SH-SY5Y (cell line): Measurements from ENCODE around the gene PTPRM.

Experiments used
- GATA2 ChIP-seq: IDR thresholded peaks from 2 replicates; pipeline ENCODE4 v1.6.1; 2011; ENCODE audit warnings: mild to moderate bottlenecking, low read depth, low read length
- GATA3 ChIP-seq: IDR thresholded peaks from 2 replicates; pipeline ENCODE4 v1.6.1; 2011; ENCODE audit warnings: low read depth, mild to moderate bottlenecking, low read length, moderate library complexity

PTPRM gene

DNA sequence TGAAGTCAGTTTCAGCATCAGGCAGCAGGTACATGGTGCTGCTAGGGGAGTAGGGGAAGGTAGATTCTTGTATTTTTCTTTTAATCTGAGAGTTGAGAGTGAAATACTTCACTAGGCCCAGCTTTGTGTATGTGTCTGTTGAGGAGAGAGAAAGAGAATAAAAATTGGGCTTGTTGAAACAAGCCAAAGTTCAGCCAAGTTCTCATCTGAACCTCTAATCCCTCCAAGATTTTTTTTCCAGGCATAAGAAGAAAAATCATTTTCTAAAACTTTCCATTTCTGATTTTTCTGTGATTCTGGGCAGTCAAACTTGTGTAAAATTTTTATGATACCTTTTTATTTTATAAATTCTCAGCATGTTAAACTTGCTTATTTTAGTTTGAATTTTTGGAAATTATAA lies 55.6 kb downstream of the PTPRM start:
- TF ChIP-seq GATA2 = no peak
- TF ChIP-seq GATA3 = no peak

DNA sequence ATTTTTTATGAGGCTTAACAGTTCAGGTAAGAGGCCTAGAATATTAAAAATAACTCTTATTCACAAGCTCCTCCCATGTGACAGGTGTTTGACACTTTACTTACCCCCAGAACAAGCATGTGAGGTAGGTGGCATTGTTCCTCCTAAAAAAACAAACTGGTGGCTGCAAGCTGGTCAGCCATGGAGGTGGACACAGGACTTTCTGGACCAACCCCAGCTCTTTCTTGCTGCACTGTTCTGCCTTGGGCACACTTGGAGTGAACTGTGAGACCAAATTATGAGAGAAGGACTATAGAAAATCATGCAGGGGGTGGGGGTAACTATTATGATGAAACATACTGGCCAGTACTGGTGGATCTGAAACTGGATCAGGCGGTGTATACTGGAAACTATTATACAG lies 56.6 kb downstream of the PTPRM start:
- TF ChIP-seq GATA3 = no peak
- TF ChIP-seq GATA2 = no peak

DNA sequence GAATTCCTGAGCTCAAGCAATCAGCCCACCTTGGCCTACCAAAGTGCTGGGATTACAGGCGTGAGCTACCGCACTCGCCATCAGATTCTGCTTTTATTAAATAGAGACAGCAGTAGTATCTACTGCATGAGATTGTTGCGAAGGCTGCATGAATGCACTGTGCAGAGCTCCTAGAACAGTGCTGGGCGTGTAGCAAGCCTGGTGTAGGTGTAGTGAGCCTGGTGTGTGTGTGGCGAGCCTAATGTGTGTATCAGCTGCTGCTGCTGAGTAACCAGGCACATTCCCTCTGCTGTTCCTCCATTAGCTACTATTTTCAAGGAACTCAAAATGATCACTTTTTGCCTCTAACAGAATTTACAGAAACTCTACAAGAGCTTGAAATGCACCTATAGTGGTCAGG lies 57.6 kb downstream of the PTPRM start:
- no peak for TF ChIP-seq GATA3
- no peak for TF ChIP-seq GATA2

DNA sequence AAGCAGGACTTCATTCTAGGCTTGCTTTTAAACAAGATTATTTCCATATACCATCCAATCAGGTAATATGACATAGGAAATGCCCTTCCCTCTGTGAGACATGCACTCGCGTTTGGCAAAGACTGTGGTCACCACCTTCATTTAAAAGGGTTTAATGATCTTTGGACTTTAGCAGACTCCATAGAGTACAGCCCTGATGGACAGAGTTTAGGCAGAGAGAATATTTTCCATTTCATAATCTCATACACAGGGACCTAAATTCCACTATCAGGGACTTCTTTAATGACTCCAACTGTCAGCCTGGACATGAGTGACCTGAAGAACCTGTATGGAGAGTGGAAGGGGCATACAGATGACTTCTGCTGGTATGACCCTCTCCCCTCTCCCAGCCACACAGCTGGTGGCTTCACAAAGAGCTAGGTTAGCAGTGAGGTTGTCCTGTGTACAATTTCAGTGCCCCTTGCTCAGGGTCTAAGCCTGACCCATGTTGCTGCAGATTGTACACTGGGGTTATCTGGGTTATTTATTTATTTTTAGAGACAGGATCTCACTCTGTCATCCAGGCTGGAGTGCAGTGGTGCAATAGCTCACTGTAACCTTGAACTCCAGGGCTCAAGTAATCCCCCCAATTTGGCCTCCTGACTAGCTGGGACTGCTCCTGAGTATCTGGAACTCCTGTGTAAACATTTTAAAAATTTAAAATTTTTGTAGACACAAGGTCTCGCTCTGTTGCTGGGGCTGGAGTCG lies 59.2 kb downstream of the PTPRM start:
- TF ChIP-seq GATA2 = no peak
- no peak for TF ChIP-seq GATA3

DNA sequence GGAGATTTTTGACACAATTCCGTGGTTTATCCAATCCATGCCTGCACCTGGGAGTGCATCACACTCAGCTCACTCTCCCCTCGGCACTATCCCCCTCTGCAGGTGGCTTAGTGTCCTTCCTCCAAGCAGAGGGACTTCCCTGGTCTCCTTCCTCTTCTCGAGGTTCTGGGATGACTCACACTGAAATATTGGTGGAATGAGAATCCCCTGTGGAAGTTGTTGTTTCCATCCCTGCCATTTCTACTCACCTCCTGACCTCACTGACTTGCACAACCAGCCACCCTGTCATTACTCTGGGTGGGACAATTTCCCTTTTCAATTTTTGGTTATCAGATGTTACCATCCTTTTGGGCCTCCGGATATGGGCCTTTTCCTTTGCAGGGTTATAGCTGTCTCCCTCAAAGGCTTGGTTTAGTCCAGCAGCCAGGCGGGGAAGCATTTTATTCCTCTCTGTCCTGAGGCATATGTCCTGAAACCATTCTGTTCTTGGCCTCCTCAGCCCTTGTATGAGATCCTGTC lies 59.9 kb downstream of the PTPRM start:
- TF ChIP-seq GATA3 = no peak
- TF ChIP-seq GATA2 = no peak

DNA sequence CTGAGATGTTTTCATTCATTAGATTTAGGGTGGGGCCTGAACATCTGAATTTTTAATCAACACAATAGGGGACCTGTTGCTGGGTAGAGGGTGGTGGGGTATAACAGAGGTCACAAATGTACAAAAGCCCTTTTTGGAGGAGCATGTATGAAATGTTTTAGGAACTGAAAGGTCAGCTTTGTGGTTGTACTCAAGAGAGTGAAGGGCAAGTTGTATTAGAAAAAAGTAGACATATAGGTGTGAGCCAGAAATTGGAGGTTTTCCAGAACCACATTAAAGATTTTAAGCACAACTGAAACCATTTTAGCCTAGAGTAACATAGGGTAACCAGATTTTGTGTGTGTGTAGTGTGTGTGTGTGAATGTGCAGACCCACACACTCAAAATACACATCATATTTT lies 62.3 kb downstream of the PTPRM start:
- TF ChIP-seq GATA2 (no peak), GATA3 (no peak)

DNA sequence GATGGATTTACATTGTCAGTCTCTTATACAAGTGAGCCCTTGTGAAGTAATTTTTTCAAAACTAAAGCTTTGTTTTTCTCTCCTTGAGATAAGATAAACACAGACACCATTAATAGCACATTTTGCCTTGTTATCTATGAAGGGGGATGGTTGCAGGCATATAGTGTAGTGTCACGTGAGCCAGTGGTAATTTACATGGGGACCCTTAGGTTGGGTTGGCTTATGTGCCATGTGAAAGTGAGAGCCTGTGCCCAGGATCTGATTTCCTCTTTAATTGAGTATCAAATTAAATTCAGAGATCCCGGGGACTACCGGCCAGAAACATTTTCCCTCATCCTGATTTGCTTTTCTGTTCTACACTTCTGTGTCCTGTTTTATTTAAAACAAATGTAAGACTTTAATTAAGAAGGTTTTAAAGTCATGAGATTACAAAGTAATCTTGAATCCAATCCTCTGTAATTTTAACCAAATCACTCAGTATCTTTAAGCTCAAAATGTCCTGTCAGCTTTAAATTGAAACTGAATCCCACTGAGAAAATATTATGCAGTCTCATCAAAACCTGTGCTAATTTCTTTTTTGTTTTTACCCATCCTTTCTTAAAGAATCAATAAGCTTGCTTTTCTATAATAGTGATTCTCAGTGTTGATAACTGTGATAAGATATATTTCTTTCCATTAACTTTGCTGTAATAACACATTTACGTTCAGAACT lies 63.8 kb downstream of the PTPRM start:
- TF ChIP-seq GATA3 = no peak
- peak; percentile 64; the same call in 1 of the 2 replicates for TF ChIP-seq GATA2

DNA sequence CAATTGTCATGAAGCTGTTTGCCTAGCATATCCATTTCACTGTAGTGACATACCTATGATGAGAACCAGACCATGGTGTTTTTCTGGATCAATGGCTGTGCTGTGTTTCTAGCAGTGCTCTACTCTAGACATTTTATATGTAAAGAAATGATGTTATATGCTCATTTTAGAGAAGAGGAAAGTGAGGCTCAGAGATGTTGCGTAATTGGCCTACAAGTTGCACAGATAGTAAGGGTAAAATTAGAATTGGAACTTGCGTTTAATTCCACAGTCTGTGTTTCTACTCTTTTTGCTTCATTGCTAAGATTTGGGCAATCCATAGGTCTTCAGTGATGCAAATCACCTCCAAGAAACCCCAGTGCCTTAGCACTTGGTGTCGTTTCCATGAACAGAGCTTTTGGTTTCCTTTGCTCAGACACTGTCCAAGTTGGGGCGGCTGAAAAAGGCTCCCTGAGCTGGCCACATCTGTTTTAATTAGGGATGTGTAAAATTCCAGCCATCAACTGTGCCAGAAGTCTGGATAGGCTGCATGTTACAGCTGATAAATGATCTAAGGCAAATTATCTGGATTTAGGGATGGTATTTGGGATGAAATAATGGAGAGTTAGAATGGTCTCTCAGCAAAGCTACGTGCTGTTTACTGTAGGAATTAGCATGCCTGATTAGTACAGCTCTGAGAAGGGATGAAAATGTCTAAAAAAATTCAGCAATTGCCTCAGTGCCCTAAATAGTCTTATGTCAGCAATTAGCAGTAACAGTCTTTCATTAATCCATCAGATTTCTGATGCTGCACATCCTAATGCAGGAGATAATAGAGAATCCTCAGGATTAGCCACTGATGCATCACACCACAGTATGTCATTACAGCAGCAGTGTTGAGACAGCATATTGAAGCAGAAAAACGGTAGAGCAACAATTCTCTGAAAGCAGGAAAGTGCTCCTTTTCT lies 65.3 kb downstream of the PTPRM start:
- no peak for TF ChIP-seq GATA2
- no peak for TF ChIP-seq GATA3

DNA sequence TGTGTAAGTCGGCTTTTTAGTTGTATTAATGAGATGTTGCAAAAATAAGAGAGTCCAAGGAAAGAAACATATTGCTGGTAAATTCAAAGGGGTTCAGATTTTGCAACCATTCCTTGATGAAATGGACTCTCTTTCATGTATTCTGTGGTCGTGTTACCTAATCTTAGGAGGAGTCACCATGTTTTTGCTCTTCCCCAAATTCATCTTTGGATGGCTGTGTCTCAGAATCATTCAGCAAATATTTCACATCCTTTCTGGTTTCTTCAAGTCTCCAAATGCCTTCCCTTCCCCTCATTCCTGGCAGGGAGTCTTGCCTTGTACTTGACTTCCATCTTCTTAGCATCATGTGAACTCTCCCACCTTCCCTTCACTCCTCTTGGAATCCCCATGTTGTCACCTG lies 66.1 kb downstream of the PTPRM start:
- TF ChIP-seq GATA2 (no peak), GATA3 (no peak)

DNA sequence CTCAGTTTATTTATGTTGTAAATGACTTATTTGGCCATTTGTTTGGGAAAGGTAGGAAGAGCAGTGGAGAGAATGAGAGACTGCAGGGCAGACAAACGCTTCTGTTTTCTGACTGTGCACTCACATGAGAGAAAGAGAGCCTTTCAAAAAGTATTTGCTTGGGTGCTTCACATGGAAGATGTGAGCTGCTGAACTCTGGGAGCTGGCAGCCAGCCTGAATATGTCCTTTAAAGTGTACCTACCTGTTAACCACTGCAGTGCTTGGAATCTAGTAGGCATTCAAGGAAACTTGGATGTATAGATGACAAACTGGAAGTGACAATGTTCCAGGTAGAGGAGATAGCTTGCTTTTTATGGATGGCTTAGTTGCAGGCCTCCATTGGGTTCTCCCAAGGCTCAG lies 68.8 kb downstream of the PTPRM start:
- TF ChIP-seq GATA3 (no peak), GATA2 (no peak)

DNA sequence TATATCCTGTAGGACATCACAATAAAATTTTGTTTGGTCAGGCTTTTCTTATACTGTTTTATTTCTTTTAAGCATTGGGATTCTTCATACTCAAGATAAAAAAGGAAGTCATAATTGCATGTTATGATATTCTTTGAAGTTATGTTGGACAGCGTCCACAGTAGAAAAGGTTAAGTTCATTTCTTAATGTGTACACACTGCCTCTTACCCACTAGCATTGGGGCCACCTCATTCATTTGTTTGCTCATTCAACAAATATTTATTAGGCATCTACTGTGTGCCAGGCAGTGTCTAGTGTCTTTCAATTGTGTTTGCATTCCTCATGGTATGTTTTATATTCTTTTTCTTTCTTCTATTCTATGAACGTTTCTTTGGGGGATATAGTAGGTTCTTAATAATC lies 70.2 kb downstream of the PTPRM start:
- TF ChIP-seq GATA3 (no peak), GATA2 (no peak)

DNA sequence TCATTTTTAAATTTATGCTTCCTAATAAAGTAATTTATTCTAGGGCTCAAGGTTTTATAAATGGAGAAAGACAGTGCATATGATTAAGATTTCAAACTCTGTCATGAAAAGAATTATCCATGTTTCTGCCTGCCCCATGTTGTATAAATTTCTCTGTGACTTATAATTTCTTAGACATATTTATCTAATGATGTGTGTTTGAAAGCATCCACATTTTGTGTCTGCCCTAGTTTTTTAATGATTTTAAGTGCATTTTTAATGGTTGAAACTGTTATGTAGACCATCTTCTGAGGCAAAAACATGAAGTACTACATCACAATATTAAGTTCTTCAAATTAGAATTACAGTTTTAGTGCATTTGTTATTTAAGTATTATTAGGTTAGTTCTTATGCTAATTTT lies 71.2 kb downstream of the PTPRM start:
- TF ChIP-seq GATA2 = no peak
- no peak for TF ChIP-seq GATA3

DNA sequence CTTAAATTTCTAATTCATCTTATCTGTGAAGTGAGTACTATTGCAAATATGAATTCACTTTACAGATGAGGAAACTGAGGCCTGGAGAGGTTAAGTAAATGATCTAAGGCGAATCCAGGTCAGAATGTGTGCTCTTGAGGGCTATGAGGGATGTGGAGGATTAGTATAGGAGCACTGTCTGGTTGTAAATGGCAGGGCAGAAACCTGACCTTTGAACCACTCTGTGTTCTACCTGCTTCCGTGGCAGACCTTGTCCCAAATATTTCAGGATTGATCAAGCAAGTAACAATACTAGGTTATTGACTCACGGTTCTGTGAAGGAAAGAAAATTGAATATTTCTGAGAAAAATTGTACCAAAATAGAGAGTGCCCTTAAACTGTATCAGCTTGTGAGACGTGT lies 74.7 kb downstream of the PTPRM start:
- no peak for TF ChIP-seq GATA2
- TF ChIP-seq GATA3 = no peak

DNA sequence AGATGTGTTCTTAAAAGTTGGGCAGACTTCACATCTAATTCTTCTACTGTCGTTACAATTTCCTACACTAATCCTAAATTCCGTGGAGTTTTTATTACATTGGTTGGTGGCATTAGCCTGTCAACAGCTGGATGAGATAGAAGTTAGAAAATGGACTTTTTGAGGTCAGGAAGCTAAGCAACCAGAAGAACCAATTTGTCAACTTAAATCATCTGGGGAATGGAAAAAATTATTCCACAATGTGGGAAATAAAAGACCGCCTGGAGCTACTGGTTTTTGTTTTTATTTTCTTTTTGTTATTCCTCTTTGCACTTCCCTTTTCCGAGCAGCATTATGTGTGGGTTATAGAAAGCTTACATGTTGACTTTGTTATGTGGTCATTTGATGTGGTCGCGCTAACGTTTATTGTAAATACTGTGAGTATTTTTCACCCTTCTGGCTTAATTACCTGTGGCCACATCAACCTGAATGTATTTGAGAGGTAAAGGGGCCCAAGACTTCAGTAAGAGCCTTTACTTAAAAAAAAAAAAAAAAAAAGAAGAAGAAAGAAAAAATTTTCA lies 75.3 kb downstream of the PTPRM start:
- TF ChIP-seq GATA3 = no peak
- no peak for TF ChIP-seq GATA2

DNA sequence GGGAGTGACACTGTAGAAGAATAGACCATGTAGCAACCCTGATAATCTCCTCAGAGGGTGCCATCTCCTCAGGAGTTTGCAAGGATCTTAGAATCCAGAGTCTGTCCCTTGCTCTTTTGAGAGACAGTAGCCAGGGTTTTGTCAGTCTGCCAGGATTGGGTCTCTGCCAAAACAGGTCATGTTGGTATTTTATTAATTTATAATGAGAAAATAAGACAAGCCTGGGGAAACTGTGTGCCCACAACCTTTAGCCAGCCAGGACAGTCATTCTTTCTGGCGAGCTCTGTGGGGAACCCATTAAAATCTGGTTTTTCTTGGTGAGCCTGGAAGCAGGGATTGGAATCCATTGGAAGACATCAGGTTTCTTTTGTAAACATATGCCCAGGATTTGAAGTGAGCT lies 78.6 kb downstream of the PTPRM start:
- TF ChIP-seq GATA2 (no peak), GATA3 (no peak)
